ENCODE results near the gene DLG1.
"Not testable (repeated sequence)": the region's sequence is repeated elsewhere in the genome, so short reads cannot be mapped to it uniquely, and the experiment has no call there.

The DLG1 gene

DNA sequence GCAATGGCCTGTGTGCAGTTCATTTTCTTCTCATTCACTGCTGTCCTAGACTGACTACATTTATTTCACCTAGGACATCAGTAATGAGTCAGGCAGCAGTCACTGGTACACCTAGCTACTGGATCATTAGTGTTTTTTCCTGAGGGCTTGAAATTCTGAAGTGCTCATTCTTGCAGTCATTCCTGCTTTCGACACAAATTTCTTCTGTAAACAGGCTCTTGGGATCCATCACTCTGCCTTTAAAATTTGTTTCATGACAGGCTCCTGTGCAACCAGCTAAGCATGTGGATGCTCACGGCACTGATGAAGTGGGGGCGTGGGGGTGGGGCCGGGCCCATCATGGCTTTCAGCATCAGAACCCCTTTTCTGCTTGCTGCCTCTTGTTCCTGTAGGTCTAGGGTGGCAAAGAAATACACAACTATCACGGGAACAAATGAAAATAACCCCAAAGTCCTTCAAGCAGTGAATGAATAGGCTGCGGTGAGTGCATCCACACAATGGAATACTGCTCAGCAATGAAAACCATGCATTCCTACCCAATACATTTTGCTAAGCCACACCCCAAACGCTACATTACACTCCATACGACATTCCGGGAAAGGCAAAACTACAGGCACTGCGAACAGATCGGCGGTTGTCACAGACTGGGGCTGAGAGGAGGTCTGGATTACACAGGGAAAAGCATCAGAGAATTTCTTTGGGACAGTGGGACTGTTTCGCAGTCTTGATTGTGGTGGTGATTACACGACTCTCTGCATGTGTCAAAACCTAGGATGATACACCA is 259.5 kb downstream of the DLG1 start:
- in situ Hi-C loops (cut with MboI; ENCODE audit: low sequenced_read_pairs) = no loop called here

DNA sequence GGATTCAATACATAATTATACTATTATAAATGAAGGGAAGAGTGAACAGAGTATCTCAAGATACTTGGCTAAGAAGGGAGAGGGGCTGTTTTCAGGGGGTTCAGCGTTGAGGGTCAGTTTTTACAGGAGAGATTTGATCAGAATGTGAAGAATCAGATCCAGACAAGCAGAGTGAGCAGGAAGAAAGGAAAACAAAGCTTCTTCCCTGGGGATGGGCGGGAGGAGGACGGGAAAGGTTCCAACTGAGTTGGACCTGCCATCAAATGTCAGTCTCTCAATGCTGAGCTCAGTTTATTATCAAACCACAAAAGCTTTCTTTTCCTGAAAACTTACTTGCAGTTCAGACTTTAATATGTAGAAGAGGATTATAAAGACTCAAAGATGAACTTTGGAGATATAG is 262.8 kb downstream of the DLG1 start:
- in situ Hi-C loops (cut with MboI; ENCODE audit: low sequenced_read_pairs) = no loop called here

DNA sequence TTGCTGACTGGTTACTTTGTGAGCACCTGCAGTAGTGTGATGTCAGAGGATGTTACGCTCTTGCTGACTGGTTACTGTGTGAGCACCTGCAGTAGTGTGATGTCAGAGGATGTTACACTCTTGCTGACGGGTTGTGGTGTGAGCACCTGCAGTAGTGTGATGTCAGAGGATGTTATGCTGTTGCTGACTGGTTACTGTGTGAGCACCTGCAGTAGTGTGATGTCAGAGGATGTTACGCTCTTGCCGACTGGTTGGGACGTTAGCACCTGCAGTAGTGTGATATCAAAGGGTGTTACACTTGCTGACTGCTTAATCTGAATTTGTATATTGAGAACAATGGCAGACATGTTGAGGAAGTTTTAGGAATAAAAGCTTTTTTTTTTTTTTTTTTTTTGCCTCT is 263.6 kb downstream of the DLG1 start:
- in situ Hi-C loops (cut with MboI; ENCODE audit: low sequenced_read_pairs) = not testable (repeated sequence)

DNA sequence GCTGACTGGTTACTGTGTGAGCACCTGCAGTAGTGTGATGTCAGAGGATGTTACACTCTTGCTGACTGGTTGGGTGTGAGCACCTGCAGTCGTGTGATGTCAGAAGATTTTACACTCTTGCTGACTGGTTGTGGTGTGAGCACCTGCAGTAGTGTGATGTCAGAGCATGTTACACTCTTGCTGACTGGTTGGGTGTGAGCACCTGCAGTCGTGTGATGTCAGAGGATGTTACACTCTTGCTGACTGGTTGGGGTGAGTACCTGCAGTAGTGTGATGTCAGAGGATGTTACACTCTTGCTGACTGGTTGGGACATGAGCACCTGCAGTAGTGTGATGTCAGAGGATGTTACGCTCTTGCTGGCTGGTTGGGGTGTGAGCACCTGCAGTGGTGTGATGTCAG is 264.6 kb downstream of the DLG1 start:
- in situ Hi-C loops (cut with MboI; ENCODE audit: low sequenced_read_pairs) = not testable (repeated sequence)

DNA sequence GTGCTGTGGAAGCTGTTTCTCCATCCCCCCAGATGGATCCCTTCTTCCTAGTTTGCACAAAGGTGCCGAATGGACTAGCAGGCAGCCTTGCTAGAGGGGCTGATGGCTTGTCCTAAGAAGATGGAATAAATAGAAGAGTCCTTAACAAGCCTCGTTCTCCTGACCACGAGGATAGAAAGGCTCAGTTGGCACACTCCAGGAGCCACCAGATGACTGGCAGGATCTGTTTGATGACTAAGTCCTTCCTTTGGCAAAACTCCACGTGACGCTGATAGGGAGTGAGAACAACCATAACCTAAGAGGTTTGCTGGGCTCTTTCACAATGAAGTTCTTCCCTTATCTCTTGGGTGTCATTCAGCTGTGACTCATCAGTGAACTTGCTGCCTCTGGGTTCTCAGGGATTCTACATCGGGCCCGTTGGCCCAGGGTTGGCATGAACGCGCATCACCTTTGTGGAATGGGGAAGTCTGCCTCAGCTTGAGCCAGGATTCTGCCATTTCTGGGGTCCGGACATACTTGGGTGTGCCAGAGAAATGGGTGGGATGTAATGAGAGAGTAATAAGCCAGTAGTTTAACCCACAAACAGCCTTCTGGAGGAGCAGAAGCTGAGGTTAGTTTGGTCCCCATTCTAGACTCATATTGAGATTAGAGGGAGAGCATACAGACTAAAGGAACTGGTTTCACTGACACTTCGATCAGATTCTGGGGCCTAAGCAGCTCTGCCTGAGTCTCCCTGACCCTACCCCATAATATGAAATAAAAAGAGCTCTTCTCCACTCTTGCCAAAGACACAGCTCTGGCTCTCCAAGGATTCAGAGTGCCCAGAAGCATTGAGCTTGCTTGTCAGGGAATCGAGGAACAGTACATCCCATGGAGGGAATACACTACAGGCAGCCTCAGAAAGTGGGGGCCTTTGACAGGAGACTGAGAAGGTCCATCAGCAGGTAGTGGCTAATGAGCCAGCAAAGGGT is 266.8 kb downstream of the DLG1 start:
- in situ Hi-C loops (cut with MboI; ENCODE audit: low sequenced_read_pairs) = no loop called here

DNA sequence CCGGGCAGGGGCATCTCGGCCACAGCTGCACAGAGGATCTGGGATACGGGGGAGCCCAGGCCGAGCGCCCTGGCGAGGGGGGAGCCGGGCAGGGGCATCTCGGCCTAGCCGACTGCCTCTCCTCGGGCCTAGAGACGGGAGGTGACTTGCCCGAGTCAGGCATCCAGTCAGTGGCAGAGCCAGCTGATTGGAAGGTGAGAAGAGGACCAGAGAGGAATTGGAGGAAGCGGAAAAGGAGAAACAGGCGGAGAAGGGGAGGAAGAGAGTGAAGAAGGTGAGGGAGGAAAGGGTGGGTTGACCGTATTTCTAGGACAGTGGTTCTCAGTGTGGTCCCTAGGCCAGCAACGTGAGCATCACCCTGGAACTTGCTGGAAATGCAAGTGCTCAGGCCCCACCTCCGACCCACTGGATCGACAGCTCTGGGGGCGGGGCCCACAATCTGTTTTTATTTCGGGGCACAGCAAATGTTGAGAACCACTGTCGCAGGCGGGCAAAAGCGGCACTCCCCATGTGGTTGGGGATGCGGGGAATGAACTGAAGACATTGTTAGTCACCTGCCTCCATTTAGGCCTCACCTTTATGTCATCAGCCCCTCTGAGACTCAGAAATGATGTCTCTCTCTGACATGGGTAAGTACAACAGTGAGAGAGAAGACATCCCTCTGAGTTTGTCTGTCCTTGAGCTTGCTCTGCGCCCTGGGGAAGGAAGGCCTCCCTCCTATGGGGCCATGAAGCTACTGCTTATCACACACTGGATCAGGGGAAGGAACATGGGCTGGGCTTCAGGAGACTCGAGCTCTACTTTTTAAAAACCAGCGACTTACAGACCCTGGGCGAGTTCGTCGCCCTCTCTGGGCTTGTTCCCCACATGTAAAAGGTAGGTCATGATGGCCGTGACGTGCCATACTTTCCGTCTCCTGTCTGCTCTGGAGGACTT is 267.8 kb downstream of the DLG1 start:
- in situ Hi-C loops (cut with MboI; ENCODE audit: low sequenced_read_pairs) = no loop called here

DNA sequence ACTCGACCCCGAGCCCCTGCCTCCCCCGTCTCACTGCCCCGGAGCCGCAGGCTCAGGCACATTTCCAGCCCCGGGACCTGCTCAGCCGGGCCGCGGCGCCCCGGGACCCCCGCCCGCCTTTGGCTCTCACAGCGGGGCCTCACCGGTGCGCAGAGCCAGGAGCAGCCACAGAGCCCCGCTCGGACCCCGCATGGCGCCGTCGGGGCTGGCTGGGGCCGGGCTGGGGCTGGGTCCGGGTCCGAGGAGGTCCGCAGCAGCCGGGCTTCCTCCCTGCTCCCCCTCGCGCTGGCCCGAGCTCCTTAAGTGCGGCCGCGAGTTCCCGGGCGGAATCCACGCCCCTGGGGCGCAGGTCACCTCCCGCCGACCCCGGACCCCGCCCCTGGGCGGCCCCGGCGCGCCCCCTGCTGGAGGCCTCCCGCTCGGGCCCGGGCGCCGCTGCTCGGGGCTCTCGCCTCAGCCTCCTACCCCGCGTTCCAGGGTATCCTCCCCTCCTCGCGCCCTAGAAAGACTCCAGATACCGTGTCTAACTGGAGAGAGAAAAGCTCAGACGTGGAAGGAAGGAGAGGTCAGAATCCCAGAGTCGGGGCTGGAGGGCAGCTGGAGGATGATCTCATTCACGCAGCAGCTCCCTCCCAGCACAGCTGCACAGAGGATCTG is 268.8 kb downstream of the DLG1 start, which contains the start of gene MELTF:
TSS of gene MELTF (minus strand) at position 307 of the 657 bp plus-strand sequence. CDS start at position 192, 115 bp downstream.
- in situ Hi-C loops (cut with MboI; ENCODE audit: low sequenced_read_pairs) = no loop called here

DNA sequence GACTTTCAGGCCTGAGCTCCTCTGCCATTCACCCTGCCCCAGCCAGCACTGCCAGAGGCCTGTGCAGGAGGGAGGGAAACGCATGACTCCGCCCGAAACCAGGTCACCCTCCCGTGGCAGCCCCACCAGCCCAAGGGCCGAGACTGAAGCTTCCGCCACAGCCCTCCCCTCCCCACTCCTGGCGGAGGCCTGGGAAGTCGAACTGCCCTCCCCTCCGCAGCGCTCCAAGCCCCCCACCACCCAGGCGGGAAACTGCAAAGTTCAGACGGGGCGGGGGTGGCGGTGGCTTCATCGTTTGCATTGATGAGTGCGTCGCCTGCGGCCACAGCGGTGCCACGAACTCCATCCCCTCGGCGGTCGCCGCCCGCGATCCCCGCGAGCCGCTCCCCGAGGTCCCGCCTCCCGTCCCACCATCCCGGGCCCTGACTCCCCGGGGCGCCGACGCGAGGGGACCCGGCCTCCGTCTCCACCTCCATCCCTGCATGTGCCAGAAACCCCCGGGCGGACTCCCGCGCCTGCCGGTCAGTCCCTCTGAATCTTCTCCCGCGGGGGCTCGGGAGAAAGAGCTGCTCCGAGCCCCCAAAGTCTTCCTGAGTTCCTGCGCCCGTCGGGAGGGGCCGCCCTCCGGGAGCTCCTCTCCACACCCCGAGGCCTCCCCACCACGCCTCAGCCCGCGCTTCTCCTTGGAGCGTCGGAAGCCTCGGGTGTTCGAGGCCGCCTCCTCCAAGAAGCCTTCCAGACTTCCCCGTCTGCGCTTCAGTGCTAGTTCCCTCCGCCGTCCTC is 269.5 kb downstream of the DLG1 start:
- in situ Hi-C loops (cut with MboI; ENCODE audit: low sequenced_read_pairs) = no loop called here

DNA sequence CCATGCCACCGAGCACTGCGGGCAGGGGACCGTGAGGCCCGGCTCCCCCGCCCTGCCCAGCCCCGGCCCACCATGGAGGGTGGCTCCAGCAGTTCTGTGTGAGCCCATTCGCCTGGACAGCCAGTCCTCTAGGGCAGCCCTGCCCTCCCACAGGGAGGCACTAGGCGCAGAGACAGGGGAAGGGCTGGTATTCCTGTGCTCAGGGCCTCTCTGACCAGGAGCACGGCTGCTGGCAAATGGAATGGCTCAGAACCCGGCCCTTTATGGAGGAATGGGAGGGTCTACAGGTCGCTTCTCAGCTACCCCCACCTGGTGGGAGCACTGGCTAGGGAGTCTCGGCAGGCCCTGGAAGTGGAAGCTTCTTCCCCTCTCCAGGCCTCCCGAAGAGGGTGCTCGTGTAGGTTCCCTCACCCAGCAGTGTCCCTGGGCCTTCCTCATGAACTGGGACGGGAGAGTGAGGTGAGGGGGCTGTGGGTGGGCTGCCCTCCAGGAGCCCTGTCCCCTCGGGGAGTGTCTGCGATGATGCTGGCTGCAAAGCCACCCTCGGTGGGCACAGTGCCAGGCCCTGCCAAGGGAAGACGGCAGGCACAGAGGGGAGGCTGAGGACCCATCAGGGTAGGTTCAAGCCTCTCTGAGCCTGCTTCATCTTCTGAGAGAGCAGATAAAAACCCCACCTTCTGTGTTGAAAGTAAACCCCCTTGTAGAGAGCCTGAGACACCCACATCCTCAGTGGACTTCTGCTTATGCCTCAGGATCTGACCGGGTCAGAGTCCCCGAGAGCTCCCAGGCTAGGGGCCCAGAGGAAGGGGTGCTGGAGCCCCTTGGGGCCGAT is 270.3 kb downstream of the DLG1 start:
- in situ Hi-C loops (cut with MboI; ENCODE audit: low sequenced_read_pairs) = no loop called here

DNA sequence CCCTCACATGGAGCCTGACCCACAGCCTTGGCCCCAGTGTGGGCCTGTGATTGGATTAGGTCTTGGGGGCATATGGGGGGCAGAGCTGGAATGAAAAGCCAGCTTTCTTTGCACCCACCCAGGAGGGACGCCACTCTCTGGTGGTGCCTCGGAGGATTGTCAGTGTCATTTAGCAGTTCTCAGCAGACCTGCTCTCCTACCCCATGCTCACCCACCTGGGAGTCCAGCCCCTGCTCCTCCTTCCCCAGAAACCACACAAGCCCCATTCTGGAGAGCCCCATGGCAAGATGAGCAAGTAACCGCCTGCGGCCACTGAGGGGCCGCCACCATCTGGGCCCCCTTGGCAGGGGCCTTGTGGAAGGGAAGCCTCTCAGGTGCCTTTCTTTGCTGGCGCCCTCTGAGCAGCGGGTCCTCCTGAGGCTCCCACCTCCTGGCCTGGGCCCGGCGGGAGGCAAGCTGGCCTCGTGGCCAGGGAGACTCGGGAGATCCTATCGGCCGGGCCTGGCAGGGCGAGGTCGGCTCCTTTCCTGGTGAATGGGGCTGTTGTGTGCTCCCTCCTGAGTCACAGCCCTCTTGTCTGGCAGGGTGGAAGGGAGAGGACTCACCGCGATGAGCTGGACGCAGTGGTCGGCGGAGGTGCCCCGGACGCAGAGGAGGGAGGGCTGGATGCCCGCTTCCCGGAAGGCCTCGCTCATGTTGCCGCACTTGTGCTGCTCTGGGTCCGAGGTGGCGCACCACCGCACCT is 271.1 kb downstream of the DLG1 start:
- in situ Hi-C loops (cut with MboI; ENCODE audit: low sequenced_read_pairs) = no loop called here

DNA sequence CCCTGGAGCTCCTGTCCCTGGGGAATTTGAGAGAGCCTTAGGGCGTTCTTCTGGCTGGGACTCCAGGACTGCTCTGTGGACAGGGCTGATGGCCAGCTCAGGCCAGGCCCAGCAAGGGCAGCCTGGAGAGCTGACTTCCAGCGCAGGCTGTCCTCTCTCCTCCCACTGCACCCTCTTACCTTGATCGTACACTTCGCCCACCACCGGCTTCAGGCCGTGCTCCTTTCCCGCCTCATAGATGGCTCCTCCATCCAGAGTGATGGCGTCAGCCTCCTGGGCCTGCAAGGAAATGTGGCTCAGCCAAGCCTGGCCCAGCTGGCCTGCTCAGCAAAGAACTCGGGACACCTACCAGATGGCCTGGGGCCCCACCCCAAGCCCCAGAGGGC is 271.9 kb downstream of the DLG1 start:
- in situ Hi-C loops (cut with MboI; ENCODE audit: low sequenced_read_pairs) = no loop called here

DNA sequence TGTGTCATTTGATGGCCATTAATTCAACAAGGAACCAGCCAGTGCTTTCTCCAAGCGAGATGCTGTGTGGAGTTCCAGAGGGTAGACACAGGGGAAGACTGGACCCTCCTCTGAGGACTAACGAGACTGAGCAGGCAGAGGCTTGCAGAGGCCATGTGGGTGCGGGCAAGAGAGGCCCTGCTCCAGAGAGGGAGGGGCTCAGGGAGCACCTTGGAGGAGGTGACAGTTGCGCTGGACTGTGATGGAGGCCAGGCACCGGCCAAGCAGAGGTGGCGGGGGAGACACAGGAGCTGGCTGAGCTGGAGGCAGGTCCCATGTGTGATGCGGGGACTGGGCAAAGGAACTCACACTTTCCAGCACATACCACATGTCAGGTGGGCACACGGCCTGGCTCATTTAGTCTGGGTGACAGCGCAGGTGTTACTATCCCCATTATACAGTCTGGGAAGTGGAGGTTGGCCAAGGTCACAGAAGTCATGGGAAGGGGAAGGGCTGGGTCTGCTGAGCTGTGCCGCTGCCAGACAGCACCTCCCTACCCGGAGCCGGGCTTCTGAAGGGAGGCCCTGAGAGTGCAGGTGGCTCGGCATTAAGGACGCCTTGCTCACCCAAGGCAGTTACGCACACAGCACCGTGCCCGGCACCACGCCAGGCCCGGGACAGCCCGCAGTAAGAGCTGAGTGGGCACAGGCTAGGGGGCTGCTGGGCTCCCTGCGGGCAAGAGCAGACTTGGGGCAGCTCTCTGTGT is 272.5 kb downstream of the DLG1 start:
- in situ Hi-C loops (cut with MboI; ENCODE audit: low sequenced_read_pairs) = no loop called here

DNA sequence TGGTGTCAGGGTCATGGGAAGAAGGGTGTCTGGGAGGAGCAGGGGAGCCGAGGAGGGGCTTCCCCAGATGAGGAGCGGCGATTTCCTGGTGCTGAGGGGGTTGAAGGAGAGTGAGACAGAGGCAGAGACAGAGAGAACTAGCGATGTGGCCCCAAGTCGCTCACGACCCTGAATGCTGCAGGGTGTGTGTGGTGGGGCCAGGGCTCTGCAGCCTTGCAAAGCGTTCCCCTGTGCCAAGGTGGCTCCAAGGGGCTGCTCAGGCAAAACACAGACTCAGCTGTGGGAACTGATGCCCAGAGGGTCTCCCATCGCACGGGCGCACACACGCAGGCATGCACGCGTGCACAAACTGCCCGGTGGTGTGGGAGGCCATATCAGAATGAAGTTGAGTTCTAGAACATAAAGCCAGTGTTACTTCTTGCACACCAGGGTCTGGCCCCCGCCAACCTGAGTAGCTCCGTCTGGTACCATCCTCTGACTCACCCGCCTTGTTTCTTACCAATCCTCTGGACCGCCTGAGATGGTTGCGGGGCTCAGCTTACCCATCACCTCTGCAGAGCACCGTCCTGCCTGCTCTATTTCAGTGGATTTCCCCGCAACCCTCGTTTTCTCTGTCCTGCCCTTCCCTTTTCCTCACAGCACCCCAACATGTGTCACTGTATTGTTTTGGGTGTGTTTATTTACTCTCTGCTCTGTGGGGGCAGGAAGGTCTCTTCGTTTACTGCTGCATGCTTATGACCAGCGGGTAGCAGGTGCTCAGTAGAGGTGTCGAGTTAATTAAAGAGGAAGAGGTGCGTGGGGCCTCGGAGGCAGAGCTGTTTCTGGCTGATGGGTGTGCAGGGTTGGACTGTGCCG is 273.3 kb downstream of the DLG1 start:
- in situ Hi-C loops (cut with MboI; ENCODE audit: low sequenced_read_pairs) = no loop called here

DNA sequence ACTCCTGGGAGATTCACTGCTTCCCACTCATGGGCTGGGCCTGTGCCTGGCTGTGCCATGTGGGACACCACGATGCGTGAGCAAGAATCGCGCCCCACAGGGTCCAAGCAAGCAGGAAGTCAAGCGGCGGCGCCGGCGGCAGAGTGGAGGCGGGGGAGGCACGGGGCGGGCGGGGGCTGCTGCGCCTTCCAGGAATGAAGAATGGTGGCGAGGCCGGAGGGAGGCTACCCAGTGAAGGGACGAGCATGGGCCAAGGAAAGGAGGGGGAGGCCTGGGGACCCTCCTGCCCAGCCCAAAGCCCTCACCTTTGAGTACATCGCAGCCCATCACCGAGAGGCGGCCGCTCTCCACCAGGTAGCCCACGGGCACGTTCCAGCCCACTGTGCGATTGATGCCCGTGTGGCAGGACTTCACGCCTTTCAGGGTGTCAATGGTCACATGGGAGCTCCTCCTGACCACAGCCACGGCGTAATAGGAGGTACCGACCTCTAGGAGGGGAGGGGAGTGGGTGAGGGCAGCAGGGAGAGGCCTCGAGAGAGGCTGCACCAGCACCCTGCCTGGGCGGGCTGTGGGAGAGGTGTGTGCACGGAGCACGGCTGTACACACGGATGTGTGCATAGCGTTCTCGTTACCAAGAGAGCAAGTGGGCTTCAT is 274.3 kb downstream of the DLG1 start:
- in situ Hi-C loops (cut with MboI; ENCODE audit: low sequenced_read_pairs) = no loop called here

DNA sequence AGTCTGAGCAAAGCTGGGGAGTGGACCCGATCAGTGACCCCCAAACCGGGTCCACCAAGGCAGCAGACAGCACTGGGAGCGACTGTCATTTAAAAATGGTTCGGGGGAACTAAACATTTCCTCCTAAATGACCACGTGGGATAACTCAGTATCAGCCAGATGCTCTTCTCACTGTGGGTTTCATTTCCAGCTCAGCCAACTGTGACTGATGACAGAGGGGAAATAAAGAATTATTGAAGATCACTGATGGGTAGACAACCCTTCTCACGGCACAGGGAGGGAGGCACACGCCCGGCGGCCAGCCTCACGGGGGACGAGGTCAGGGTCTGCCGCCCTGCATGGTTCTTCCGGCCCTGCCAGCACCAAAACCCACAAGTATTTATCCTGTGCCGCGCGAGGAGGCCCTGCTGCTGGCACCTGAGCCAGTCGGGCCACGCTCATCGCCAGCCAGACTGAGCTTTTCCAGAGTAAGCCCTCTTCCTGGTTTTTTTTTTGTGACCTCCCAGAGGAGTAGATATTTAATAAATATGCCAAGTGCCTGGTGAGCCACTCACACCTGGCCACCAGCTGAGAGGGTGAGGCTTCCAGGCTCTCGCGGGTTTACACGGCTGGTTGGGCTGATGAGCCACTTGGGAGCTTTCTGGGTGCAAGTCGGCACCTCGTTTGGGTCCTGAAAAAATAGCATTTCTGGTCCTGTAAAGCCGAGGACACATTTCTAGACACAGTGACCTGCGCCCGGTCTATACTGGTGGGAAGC is 275.0 kb downstream of the DLG1 start:
- in situ Hi-C loops (cut with MboI; ENCODE audit: low sequenced_read_pairs) = no loop called here

Data from hTERT RPE-1 (cell line).